GM18873 (cell line): ENCODE results near the gene TIMM17B.
"Not testable (repeated sequence)": the region's sequence is repeated elsewhere in the genome, so short reads cannot be mapped to it uniquely, and the experiment has no call there.

Experiments
- ATAC-seq: cut with Tn5 transposase; IDR thresholded peaks from one replicate; pipeline ENCODE4 v1.9.1; 2021; ENCODE audit warnings: mild to moderate bottlenecking, moderate library complexity, moderate number of reproducible peaks; ENCODE audit not compliant: unreplicated experiment, low FRiP score

The TIMM17B gene

GRCh38 chrX:48897157-48897624 lies 377 bp downstream of the TIMM17B start:
- ATAC-seq: no peak

GRCh38 chrX:48896611-48897011 lies 957 bp downstream of the TIMM17B start:
- no peak for ATAC-seq

GRCh38 chrX:48894891-48895290 lies 2.7 kb downstream of the TIMM17B start:
- ATAC-seq: no peak

- no peak for ATAC-seq
Observed at GRCh38 chrX:48893556-48894348, 3.8 kb downstream of the TIMM17B start.

- ATAC-seq: no peak
Observed at GRCh38 chrX:48892896-48893295, 4.7 kb downstream of the TIMM17B start.

GRCh38 chrX:48891402-48892288 lies 5.9 kb downstream of the TIMM17B start:
- ATAC-seq: peak; percentile 57

- peak; percentile 11 for ATAC-seq
Observed at GRCh38 chrX:48890934-48891401, 6.6 kb downstream of the TIMM17B start.

- ATAC-seq: no peak
Observed at GRCh38 chrX:48890296-48890925, 7.2 kb downstream of the TIMM17B start.

- ATAC-seq: not testable (repeated sequence)
Observed at GRCh38 chrX:48886586-48886985, 11.0 kb downstream of the TIMM17B start.

- ATAC-seq: no peak
Observed at GRCh38 chrX:48883729-48884128, 13.8 kb downstream of the TIMM17B start.

- not testable (repeated sequence) for ATAC-seq
Observed at GRCh38 chrX:48876944-48877343, 20.6 kb downstream of the TIMM17B start.

GRCh38 chrX:48872017-48872416 lies 25.6 kb downstream of the TIMM17B start:
- not testable (repeated sequence) for ATAC-seq

- ATAC-seq: no peak
Observed at GRCh38 chrX:48864210-48864609, 33.4 kb downstream of the TIMM17B start.

- no peak for ATAC-seq
Observed at GRCh38 chrX:48854898-48855297, 42.7 kb downstream of the TIMM17B start.

- not testable (repeated sequence) for ATAC-seq
Observed at GRCh38 chrX:48854121-48854804, 43.3 kb downstream of the TIMM17B start.

GRCh38 chrX:48853494-48853893 lies 44.1 kb downstream of the TIMM17B start:
- not testable (repeated sequence) for ATAC-seq

- ATAC-seq: no peak
Observed at GRCh38 chrX:48852857-48853256, 44.7 kb downstream of the TIMM17B start.

- ATAC-seq: no peak
Observed at GRCh38 chrX:48848847-48849246, 48.7 kb downstream of the TIMM17B start.
